8988T (cell line): ENCODE measurements around the gene S100PBP.

ENCODE experiments used
- DNase-seq: peaks from one replicate; pipeline ENCODE4 v3.0.0; 2011

The S100PBP gene

GRCh38 chr1:32871364-32872191 lies 54.1 kb downstream of the S100PBP start:
- no peak for DNase-seq

GRCh38 chr1:32872192-32872460 lies 54.7 kb downstream of the S100PBP start:
- no peak for DNase-seq

- DNase-seq: no peak
Observed at GRCh38 chr1:32873484-32873883, 56.0 kb downstream of the S100PBP start.

GRCh38 chr1:32874860-32875752 lies 57.7 kb downstream of the S100PBP start:
- DNase-seq: no peak

GRCh38 chr1:32876341-32877210 lies 59.1 kb downstream of the S100PBP start:
- DNase-seq: peak; percentile 91

GRCh38 chr1:32877211-32878110 lies 60.0 kb downstream of the S100PBP start:
- no peak for DNase-seq

GRCh38 chr1:32878183-32878582 lies 60.7 kb downstream of the S100PBP start:
- DNase-seq: no peak

GRCh38 chr1:32878637-32879041 lies 61.2 kb downstream of the S100PBP start:
- DNase-seq: no peak

- DNase-seq: no peak
Observed at GRCh38 chr1:32881291-32881690, 63.8 kb downstream of the S100PBP start.

GRCh38 chr1:32881871-32882850 lies 64.7 kb downstream of the S100PBP start:
- DNase-seq: no peak

- DNase-seq: no peak
Observed at GRCh38 chr1:32883338-32884031, 66.0 kb downstream of the S100PBP start.

- no peak for DNase-seq
Observed at GRCh38 chr1:32884032-32884372, 66.5 kb downstream of the S100PBP start.

- no peak for DNase-seq
Observed at GRCh38 chr1:32884726-32885125, 67.3 kb downstream of the S100PBP start.

GRCh38 chr1:32885676-32886003 lies 68.2 kb downstream of the S100PBP start:
- DNase-seq: no peak

- peak; percentile 60 for DNase-seq
Observed at GRCh38 chr1:32886004-32886827, 68.8 kb downstream of the S100PBP start, which contains the start of gene HPCA. Gene HPCA (plus strand): TSS chr1:32886491. CDS start chr1:32888899, 2,408 bp downstream.

GRCh38 chr1:32886828-32887414 lies 69.5 kb downstream of the S100PBP start:
- no peak for DNase-seq

GRCh38 chr1:32887623-32888022 lies 70.2 kb downstream of the S100PBP start:
- no peak for DNase-seq

GRCh38 chr1:32888134-32888533 lies 70.7 kb downstream of the S100PBP start:
- no peak for DNase-seq
